Thymus (tissue), 11 donors: Measurements from ENCODE around the gene CSH1. TPM values are rescaled to one million over a fixed set of nuclear protein-coding genes. Genes with fewer than 3 reads are reported as not detected.
"Not testable (repeated sequence)": the region's sequence is repeated elsewhere in the genome, so short reads cannot be mapped to it uniquely, and the experiment has no call there.

Experiments
- DNase-seq, 9 donors: peaks; one replicate each; pipeline ENCODE4 v3.0.0-alpha.2; 2013; ENCODE audit warnings: low spot score in 9 of 9, low read depth in 6 of 9, missing footprints in 1 of 9
- H3K27ac ChIP-seq, 2 donors: one replicate each; pipeline ENCODE4 v1.5.1; 2013; ENCODE audit warnings: control low read depth in 1 of 2, low read depth in 1 of 2, low read length in 1 of 2, mild to moderate bottlenecking in 1 of 2, moderate library complexity in 1 of 2
- H3K27me3 ChIP-seq, 2 donors: one replicate each; pipeline ENCODE4 v1.5.1; 2013; ENCODE audit warnings: low read length in 1 of 2; ENCODE audit not compliant: control insufficient read depth in 2 of 2, insufficient read depth in 1 of 2
- H3K36me3 ChIP-seq, 2 donors: one replicate each; pipeline ENCODE4 v1.5.1; 2013; ENCODE audit warnings: low read length in 1 of 2, mild to moderate bottlenecking in 1 of 2, moderate library complexity in 1 of 2; ENCODE audit not compliant: control insufficient read depth in 2 of 2, insufficient read depth in 2 of 2
- H3K4me1 ChIP-seq, 2 donors: one replicate each; pipeline ENCODE4 v1.5.1; 2013; ENCODE audit warnings: low read length in 2 of 2; ENCODE audit not compliant: control insufficient read depth in 2 of 2, insufficient read depth in 2 of 2
- H3K4me3 ChIP-seq, 2 donors: one replicate each; pipeline ENCODE4 v1.5.1; 2013; ENCODE audit warnings: low read length in 2 of 2, control low read depth in 1 of 2, mild to moderate bottlenecking in 1 of 2
- H3K9me3 ChIP-seq, 2 donors: one replicate each; pipeline ENCODE4 v1.5.1; 2013; ENCODE audit warnings: low read length in 1 of 2, mild to moderate bottlenecking in 1 of 2; ENCODE audit not compliant: control insufficient read depth in 2 of 2, insufficient read depth in 1 of 2
- WGBS: extraction: QIAGEN DNeasy Blood & Tissue Kit; methylation state at CpG from one replicate; pipeline ENCODE4 v1.1.7; 2013; 5-methylcytosine and 5-hydroxymethylcytosine counted together
- polyA plus RNA-seq: library from polyadenylated mRNA; stranded (reverse); fragments of 200-250 nt; gene quantifications from one replicate; pipeline ENCODE4 v1.2.3, GENCODE V29; 2013
- total RNA-seq: library from RNA; stranded (reverse); fragments of 120-200 nt; gene quantifications from one replicate; pipeline ENCODE4 v1.2.4, GENCODE V29; 2013
- donor health status: healthy.

CSH1 gene
- total and polyA plus RNA-seq, 2 donors = 2.3 to 11.6 TPM

GRCh38 chr17:63914471-63914870 is 18.1 kb upstream of the CSH1 start:
- Histone ChIP-seq H3K36me3 (no peaks in the 10 kb centered on the region), H3K4me1 (no peaks in the 10 kb centered on the region), H3K27ac (no peak overlapping the region), H3K9me3 (no peaks in the 10 kb centered on the region), H3K27me3 (peaks cover 0 to 5% of the 10 kb centered on the region in 2 donors), H3K4me3 (no peak overlapping the region)
- DNase-seq = no peak
- 97% methylated on average over 7 of the region's 7 CpGs for WGBS

DNA sequence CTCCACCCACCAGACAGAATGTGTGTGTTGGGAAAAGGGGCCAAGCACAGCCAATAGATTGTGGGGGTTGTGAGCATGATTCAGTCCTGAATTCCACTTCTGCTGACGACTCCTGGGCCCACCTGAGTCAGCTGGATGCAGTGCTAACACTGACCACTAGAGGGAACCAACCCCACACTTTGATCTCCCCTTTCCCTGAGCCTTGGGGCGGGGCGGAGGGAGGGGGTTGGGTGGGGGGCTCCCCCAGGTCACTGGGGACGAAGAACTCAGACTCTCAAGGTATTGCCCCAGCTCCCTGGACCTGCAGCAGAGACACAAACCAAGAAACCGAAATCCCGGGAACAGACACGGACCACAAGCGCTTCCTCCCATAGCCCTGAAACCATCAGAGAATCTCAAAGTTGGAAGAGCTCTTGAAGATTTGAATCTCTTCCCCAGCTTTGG is 15.3 kb upstream of the CSH1 start:
- no peak overlapping the region for H3K4me3 ChIP-seq
- no peaks in the 10 kb centered on the region for H3K9me3 ChIP-seq
- peaks cover 0 to 5% of the 10 kb centered on the region in 2 donors for H3K27me3 ChIP-seq
- peak in 4 of 9 donors; percentile 35 to 66 (median 59) for DNase-seq
- no peak overlapping the region for H3K27ac ChIP-seq
- no peaks in the 10 kb centered on the region for H3K4me1 ChIP-seq
- H3K36me3 ChIP-seq = no peaks in the 10 kb centered on the region
- WGBS = 50% methylated on average over 8 of the region's 8 CpGs

DNA sequence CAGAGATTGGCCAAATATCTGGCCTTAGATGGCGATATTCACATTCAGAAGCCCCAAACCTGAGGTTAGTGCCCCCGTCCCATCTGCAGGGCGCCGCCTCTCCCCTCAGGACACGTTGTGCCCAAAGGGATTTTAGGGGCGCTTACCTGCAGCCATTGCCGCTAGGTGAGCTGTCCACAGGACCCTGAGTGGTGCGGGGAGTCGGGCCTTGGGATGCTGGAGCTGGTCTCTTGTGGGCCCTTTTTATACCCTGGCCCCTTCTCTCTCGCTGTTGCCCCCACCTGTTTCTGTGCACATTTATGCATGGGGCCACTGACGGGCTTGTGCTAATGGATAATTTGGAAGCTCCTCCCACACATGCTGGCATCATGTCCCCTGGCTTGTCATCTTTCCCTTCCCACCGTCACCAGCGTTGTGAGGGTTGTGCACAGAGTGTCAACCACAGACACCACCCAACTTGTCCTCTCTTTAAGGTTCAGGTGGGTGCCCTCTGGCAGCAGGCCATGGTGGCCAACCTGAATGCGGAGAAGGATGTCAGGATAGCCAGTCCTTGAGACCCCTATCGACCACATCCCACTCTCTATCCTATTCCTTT is 14.8 kb upstream of the CSH1 start, which contains the start of gene CSHL1:
Gene CSHL1 (minus strand): TSS at position 218 of the 595 bp plus-strand sequence. CDS start 62 bp downstream, at position 156.
- WGBS = 84% methylated on average over 15 of the region's 15 CpGs
- DNase-seq = no peak

DNA sequence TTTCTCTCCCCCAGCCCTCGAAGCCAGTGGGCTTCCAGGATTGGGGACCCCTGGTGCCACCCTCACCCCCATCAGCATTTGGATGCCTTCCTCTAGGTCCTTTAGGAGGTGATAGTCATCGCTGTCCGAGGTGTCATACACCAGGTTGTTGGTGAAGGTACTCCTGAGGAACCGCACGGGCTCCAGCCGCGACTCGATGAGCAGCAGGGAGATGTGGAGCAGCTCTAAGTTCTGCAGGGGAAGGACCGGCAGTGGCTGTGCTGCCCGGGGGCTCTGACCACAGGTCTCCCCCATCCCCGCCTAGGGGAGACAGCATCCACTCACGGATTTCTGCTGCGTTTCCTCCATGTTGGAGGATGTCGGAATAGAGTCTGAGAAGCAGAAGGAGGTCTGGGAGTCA is 13.7 kb upstream of the CSH1 start:
- 88% methylated on average over 14 of the region's 14 CpGs for WGBS
- Histone ChIP-seq H3K36me3 (no peaks in the 10 kb centered on the region), H3K4me1 (no peaks in the 10 kb centered on the region), H3K27ac (no peak overlapping the region), H3K27me3 (peaks cover 0 to 5% of the 10 kb centered on the region in 2 donors), H3K9me3 (no peaks in the 10 kb centered on the region), H3K4me3 (no peak overlapping the region)
- DNase-seq = no peak

More for the DNA sequence above, 14.8 kb upstream of the CSH1 start, which contains the start of gene CSHL1:
- Histone ChIP-seq H3K27me3 (peaks cover 0 to 5% of the 10 kb centered on the region in 2 donors), H3K27ac (no peak within 1 kb of the TSS), H3K4me3 (no peak within 1 kb of the TSS), H3K36me3 (no peaks in the 10 kb centered on the region), H3K4me1 (no peaks in the 10 kb centered on the region), H3K9me3 (no peaks in the 10 kb centered on the region)

- not testable (repeated sequence) for H3K27ac ChIP-seq, H3K4me1 ChIP-seq, DNase-seq, H3K36me3 ChIP-seq, H3K27me3 ChIP-seq, H3K4me3 ChIP-seq, H3K9me3 ChIP-seq
- 96% methylated on average over 10 of the region's 10 CpGs for WGBS
Measured at GRCh38 chr17:63909586-63909985, 13.2 kb upstream of the CSH1 start.

DNA sequence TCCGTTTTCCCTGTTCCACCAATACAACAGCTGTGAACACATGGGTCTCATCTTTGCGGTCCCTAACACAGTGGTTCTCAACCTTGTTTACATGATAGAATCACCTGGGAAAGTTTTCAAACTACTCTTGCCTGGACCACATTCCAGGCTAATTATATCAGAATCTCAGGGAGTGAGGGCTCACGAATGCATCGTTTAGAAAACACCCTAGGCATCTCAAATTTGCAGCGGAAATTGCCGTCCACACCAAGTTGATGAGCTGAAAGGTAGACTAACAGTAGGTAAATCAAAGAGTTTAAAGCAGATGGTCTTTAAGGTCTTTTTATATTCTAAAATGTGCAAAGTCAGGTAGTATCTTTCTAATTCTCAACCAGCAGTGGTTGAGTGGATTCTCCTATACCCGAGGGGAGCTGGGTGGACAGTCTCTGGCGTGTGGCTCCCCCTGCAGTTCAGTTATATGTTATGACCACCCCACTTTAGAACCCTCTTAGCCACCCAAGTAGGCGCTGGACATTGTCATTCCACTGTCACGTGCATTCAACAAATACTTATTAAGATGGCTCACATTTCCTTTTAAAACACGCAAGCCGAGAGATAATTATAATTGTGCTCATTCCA is 10.9 kb upstream of the CSH1 start:
- DNase-seq, H3K4me1 ChIP-seq, H3K9me3 ChIP-seq, H3K27ac ChIP-seq, H3K4me3 ChIP-seq, H3K36me3 ChIP-seq, H3K27me3 ChIP-seq: not testable (repeated sequence)
- WGBS = 83% methylated on average over 11 of the region's 12 CpGs

- WGBS = 94% methylated on average over 8 of the region's 8 CpGs
- not testable (repeated sequence) for H3K36me3 ChIP-seq, DNase-seq, H3K27me3 ChIP-seq, H3K4me1 ChIP-seq, H3K9me3 ChIP-seq, H3K27ac ChIP-seq, H3K4me3 ChIP-seq
Measured at GRCh38 chr17:63904796-63905195, 8.4 kb upstream of the CSH1 start.

DNA sequence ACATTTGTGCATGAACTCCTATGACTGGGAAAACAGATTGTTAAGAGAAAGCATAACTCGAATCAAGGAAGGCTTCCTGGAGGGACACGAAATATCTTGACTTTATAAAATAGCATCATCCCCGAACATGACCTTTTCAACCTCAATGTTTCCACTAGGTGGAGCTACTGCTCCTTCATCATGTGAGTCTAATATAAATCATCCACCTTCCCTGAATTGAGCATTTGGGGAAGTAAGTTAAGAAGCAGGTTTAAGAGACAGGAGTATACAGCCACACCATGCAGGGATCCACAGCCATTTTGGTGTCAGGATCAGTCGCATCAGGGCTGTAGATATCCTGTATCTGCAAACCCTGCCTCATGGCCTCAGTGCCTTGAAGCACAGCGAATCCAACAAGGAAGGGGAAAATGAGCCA is 7.4 kb upstream of the CSH1 start:
- H3K27me3 ChIP-seq, H3K4me1 ChIP-seq: not testable (repeated sequence)
- 27% methylated on average over 5 of the region's 5 CpGs for WGBS

DNA sequence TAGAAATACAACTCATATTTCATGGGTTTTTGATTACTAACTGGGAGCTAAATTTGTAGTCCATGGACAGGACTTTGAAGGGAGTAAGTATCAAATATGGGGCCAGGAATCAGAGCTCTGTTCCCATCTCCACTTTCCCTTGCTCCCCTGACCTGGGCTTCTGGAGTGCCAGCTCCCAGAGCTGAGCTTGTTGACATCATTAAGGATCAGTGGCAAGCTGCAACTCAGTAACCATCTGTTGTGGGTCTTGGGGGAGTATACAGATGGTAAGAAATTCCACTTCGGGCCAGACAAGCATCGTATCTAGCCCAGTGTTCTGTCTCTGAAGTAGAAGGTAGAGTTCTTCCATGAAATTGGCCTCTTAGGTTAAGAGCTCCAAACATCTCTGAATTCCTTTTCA is 5.6 kb upstream of the CSH1 start:
- DNase-seq, H3K27ac ChIP-seq, H3K36me3 ChIP-seq, H3K4me1 ChIP-seq, H3K4me3 ChIP-seq, H3K9me3 ChIP-seq, H3K27me3 ChIP-seq: not testable (repeated sequence)
- 97% methylated on average over 2 of the region's 2 CpGs for WGBS

More for the DNA sequence above, 7.4 kb upstream of the CSH1 start:
- not testable (repeated sequence) for H3K9me3 ChIP-seq, H3K4me3 ChIP-seq, H3K27ac ChIP-seq, H3K36me3 ChIP-seq, DNase-seq
